GM23248 (cell line): ENCODE data around the gene ITGB6.

Experiments used
- EZH2 ChIP-seq: fragments of 200-600 bp; sonication (generic); IDR thresholded peaks from 2 replicates; pipeline ENCODE4 v1.6.1; 2018; ENCODE audit warnings: antibody characterized with exemption, mild to moderate bottlenecking; ENCODE audit not compliant: insufficient read depth, poor library complexity, severe bottlenecking
- EZH2phosphoT487 ChIP-seq: fragments of 200-600 bp; sonication (generic); IDR thresholded peaks from 2 replicates; pipeline ENCODE4 v1.6.1; 2018; ENCODE audit warnings: antibody characterized with exemption, moderate library complexity, mild to moderate bottlenecking, low read depth; ENCODE audit not compliant: insufficient read depth

GRCh38 chr2:160228141-160228917 is 28.3 kb upstream of the ITGB6 start:
- TF ChIP-seq EZH2 (no peak), EZH2phosphoT487 (no peak)
